ENCODE data around the gene HDAC11. TPM values are rescaled to one million over a fixed set of nuclear protein-coding genes. Genes with fewer than 3 reads are reported as not detected.

Gene HDAC11
- total and polyA plus RNA-seq, 2 of the 4 experiments (the other 2 are of a cell fraction) = 9.1 to 11.4 TPM

DNA sequence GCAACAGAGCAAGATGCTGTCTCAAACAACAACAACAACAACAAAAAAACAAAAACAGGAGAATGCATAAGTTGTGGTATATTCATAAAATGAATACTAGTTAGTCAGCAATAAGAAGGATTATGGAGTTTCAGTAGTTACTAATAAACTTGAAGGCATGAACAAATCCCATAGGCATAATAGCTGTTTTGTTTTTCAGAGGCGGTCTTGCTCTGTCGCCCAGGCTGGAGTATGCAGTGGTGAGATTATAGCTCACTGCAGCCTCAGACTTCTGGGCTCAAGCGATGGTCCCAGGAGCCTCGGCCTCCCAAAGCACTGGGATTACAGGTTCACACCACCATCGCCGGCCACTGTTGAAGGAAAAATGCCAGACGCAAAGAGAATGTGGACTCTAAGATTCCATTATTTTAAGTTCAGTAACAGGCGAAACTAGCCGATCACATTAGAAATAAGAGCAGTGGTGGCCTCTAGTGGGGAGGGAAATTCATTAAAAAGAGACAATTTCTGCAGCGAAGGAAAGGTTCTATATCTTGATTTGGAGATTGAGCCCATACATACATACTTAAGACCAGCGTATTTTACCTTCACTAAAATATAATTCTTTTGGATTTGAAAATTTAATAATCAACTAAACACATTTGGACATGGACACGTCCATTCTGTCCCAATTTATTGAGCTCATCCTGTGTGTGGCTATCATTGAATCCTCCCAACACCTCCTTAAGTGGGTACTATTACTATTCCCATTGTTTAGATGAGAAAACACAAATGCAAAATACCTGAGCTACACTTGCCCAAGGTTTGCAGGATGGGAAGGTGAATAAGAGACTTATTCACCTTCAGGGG lies 27.4 kb upstream of the HDAC11 start:
- H3K4ac ChIP-seq (ENCODE audit: low read depth, low read length) = no peak overlapping the region
- DNase-seq (peak; percentile 53), ATAC-seq (ENCODE audit: low read depth) (peak; percentile 43; the same call in 1 of the 2 replicates)
- no peak overlapping the region for H2BK5ac ChIP-seq (ENCODE audit: low read depth, low read length, poor library complexity, severe bottlenecking)
- dilution Hi-C loops (cut with HindIII; ENCODE audit: low sequenced_read_pairs, unreplicated experiment) = no loop called here
- H3K27me3 ChIP-seq (ENCODE audit: control insufficient read depth, insufficient read depth, low read length) = peaks cover 3% of the 10 kb centered on the region; the same call in 1 of the 2 replicates
- peak overlapping the region; percentile 81 for H2AFZ ChIP-seq (replicated peaks; ENCODE audit: low read length, poor library complexity)
- H4K91ac ChIP-seq (ENCODE audit: insufficient read depth, low read depth, low read length) = no peak overlapping the region
- H2BK20ac ChIP-seq (ENCODE audit: low read depth, low read length) = no peak overlapping the region
- peak; percentile 60 for TF ChIP-seq SMC3 (IDR thresholded peaks at IDR 0.05; ENCODE audit: low read depth, low read length)
- TF ChIP-seq, protein P1, sequence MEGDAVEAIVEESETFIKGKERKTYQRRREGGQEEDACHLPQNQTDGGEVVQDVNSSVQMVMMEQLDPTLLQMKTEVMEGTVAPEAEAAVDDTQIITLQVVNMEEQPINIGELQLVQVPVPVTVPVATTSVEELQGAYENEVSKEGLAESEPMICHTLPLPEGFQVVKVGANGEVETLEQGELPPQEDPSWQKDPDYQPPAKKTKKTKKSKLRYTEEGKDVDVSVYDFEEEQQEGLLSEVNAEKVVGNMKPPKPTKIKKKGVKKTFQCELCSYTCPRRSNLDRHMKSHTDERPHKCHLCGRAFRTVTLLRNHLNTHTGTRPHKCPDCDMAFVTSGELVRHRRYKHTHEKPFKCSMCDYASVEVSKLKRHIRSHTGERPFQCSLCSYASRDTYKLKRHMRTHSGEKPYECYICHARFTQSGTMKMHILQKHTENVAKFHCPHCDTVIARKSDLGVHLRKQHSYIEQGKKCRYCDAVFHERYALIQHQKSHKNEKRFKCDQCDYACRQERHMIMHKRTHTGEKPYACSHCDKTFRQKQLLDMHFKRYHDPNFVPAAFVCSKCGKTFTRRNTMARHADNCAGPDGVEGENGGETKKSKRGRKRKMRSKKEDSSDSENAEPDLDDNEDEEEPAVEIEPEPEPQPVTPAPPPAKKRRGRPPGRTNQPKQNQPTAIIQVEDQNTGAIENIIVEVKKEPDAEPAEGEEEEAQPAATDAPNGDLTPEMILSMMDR (conservative IDR thresholded peaks at IDR 0.05; ENCODE audit: low read depth, low read length) = peak; percentile 66
- TF ChIP-seq MXI1 (IDR thresholded peaks at IDR 0.05; ENCODE audit: borderline replicate concordance, low read depth, low read length) = no peak
- peak; percentile 70 for TF ChIP-seq RAD21 (IDR thresholded peaks at IDR 0.05; ENCODE audit: low read length)
- no peaks in the 10 kb centered on the region for H3K9me1 ChIP-seq (ENCODE audit: insufficient read depth, low read length)
- CTCF ChIA-PET = interaction anchor here (0.6 to 2.5 kb wide), 8 partner anchors 29 to 1647 kb away, joined by 3 to 18 read pairs (median 3); no protein-coding TSS in a partner anchor
- H3K18ac ChIP-seq (ENCODE audit: low read depth, low read length) = no peak overlapping the region
- WGBS, 2 experiments (ENCODE audit: extremely low coverage in 2 of 2, insufficient read length in 1 of 2) = no CpG with 5 or more reads among the region's 12 CpGs
- H3K9ac ChIP-seq (ENCODE audit: low read depth, low read length) = no peak overlapping the region
- BruUV-seq (replicated peaks) = no TSS peak
- H3K56ac ChIP-seq (ENCODE audit: extremely low read depth, insufficient read depth, low read length) = no peak overlapping the region
- POLR2A ChIA-PET (ENCODE audit: unreplicated experiment) = no interaction called here
- no peak overlapping the region for H3K4me3 ChIP-seq (ENCODE audit: insufficient read depth, low read depth, low read length)
- H3K4me2 ChIP-seq (ENCODE audit: low read depth, low read length) = peak overlapping the region; percentile 9; the same call in 1 of the 2 replicates
- no peak overlapping the region for H3K27ac ChIP-seq (ENCODE audit: insufficient read depth, low read length)
- no peak overlapping the region for H4K8ac ChIP-seq (ENCODE audit: low read depth in 2 of 2, low read length in 2 of 2)
- H3K9me3 ChIP-seq (ENCODE audit: control insufficient read depth, insufficient read depth, low read length) = no peaks in the 10 kb centered on the region
- no peak overlapping the region for H4K5ac ChIP-seq (ENCODE audit: low read depth, low read length)
- H3K14ac ChIP-seq (replicated peaks; ENCODE audit: low read depth, low read length) = no peak overlapping the region
- H3K36me3 ChIP-seq (ENCODE audit: control insufficient read depth, insufficient read depth, low read length) = no peaks in the 10 kb centered on the region
- H2AK9ac ChIP-seq (replicated peaks; ENCODE audit: low read depth, low read length, poor library complexity) = no peak overlapping the region
- no peaks in the 10 kb centered on the region for H4K20me1 ChIP-seq (ENCODE audit: insufficient read depth, low read length)
- intact Hi-C loops (cut with micrococcal nuclease) = loop anchor here (1.0 to 10.0 kb wide), 2 partner anchors 148 to 360 kb away; no protein-coding TSS in a partner anchor
- H3K23ac ChIP-seq (ENCODE audit: low read depth, low read length) = no peak overlapping the region
- no peak overlapping the region for H2AK5ac ChIP-seq (ENCODE audit: low read depth, low read length)
- H3K79me1 ChIP-seq (ENCODE audit: low read depth in 1 of 2, low read length in 2 of 2) = no peaks in the 10 kb centered on the region
- in situ Hi-C loops (cut with MboI; ENCODE audit: low sequenced_read_pairs) = loop anchor here (5.0 kb wide), 1 partner anchor 360 kb away; no protein-coding TSS in a partner anchor
- no peak overlapping the region for H2BK120ac ChIP-seq (ENCODE audit: low read depth, low read length)
- H2BK15ac ChIP-seq (ENCODE audit: low read depth, low read length) = no peak overlapping the region
- peaks cover 3% of the 10 kb centered on the region; the same call in 1 of the 2 replicates for H3K4me1 ChIP-seq (ENCODE audit: control insufficient read depth, insufficient read depth, low read length)

Data from IMR-90 (cell line).